HG02970 (cell line): ENCODE data around the gene APOBEC3G.

Experiments used
- ATAC-seq: cut with Tn5 transposase; IDR thresholded peaks from one replicate; pipeline ENCODE4 v1.9.1; 2021; ENCODE audit warnings: mild to moderate bottlenecking, moderate library complexity, moderate number of reproducible peaks; ENCODE audit not compliant: unreplicated experiment, low FRiP score

Gene APOBEC3G

DNA sequence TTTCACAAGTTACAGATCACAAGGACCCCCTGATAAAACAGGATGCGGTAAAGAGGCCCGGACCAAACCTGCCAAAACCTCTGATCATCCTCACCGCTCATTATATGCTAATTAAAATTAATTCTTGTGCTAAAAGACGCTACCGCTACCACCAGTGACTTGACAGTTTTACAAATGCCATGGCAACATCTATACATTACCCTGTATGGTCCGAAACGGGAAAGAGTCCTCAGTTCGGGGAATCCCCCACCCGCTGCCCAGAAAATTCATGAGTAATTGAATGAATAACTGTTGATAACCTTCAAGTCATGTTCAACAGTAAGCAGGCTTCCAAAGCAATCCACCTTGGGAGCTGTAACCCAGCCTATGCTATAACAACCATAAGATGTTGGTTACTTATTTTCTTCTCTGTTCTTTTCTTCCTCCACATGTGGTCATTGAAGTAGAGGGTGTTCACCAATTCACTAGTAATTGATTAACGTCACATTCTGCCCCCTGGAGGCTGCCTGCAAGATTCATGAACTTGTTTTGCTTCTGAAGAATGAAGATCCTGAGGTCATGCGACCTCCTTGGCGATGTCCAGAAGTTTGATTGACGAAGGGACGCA, 40.6 kb downstream of the APOBEC3G start:
- ATAC-seq: no peak

DNA sequence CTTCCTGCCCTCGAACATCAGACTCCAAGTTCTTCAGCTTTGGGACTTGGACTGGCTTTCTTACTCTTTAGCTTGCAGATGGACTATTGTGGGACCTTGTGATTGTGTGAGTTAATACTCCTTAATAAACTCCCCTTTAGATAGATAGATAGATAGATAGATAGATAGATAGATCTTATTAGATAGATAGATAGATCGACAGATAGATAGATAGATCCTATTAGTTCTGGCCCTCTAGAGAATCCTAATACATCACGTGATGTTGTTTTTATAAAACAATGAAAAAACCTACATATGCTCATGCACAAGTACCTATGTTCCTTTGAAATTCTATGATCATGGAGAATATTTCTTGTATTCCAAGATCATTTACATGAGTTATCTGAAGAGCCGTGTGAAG, 43.9 kb downstream of the APOBEC3G start:
- no peak for ATAC-seq

- ATAC-seq: no peak
These were observed 45.8 kb downstream of the APOBEC3G start for GRCh38 chr22:39122772-39123470.

DNA sequence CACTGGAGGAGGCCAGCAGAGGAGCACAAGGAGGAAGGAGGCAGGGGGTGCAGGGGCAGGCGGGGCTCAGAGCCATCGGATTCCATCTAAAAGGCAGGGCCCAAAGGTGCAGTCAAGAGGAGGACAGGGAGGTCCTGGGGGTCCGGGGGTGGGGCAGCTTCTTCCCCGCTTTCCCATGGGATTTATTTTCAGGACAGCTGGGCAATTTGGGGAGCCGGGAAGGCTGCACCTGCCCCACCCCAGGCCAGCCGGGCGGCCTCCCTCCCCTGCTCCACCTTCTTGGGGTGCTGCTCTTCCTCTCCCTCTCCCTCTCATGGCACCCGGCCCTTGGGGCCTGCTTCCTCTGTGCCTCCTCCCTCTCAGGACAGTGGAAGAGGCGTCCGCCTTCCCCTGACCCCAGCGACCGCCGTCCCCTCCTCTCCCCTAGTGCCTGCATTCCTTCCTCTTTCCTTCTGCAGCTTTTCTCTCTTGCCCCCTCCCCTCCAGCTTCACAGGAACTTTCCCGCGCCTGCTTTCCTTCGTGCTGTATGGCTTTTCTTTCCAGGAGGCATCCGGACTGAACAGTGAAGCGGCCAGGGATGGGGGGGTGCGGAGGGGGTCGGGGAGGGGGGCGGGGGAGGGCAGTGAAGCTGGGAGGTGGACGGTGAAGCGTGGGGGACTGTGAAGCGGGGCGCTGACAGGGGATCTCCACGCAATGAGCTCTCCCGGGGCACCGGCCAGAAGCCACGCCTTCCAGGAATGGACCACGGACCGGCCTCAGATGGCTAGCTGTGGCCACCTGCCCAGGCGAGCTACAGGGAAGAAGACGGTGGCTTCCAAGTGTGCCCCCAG, 46.9 kb downstream of the APOBEC3G start:
- ATAC-seq: no peak

DNA sequence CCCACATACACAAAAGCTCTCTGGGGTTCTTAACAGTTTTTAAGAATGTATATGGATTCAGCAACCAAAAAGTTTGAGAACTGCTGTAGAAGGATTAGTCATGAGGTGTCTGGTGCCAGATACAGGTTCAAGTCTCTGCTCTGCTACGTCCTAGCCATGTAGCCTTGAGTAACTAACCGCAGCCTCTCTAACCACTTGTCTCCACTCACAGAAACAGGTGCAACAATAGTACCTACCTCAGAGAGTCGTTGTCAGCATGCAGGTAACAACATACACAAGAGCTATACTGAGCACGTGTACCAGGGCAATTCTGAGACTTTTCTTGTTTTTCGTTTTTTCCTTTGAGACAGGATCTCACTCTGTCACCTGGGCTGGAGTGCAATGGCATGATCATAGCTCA, 48.5 kb downstream of the APOBEC3G start:
- no peak for ATAC-seq

DNA sequence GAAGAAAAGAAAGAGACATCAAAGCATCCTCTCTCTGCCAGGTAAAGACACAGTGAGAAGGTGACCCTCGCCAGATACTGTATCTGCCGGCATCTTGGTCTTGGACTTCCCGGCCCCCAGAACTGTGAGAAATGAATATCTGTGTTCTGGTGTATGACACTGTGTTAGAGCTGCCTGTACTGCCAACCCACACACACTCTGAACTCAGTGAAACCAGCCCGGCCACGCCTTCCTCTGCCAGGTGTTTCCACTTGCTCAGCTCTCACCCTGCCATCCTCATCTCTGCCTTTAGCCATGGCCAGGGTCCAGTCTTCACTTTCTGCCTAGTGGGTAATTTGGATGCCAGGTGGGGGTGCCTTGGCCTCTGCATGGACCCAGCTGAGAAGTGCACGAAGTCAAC, 51.4 kb downstream of the APOBEC3G start:
- no peak for ATAC-seq

DNA sequence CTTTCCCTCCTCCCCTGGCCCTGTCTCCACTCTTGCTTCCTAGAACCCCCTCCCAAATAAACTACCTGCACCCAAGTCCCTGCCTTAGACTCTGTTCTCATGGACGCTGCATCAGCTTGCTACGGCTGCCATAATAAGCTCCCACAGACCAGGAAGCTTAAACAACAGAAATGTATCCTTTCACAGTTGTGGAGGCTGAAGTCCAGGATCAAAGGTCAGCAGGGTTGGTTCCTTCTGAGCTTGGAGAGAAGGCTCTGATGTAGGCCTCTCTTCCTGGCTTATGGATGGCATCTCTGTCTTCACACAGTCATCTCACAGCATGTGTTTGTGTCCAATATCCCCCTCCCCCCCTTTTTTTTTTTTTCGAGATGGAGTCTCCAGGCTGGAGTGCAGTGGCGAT, 52.0 kb downstream of the APOBEC3G start:
- no peak for ATAC-seq

- no peak for ATAC-seq
These were observed 52.7 kb downstream of the APOBEC3G start for GRCh38 chr22:39129746-39130145.

GRCh38 chr22:39130152-39130704, 53.2 kb downstream of the APOBEC3G start:
- no peak for ATAC-seq

DNA sequence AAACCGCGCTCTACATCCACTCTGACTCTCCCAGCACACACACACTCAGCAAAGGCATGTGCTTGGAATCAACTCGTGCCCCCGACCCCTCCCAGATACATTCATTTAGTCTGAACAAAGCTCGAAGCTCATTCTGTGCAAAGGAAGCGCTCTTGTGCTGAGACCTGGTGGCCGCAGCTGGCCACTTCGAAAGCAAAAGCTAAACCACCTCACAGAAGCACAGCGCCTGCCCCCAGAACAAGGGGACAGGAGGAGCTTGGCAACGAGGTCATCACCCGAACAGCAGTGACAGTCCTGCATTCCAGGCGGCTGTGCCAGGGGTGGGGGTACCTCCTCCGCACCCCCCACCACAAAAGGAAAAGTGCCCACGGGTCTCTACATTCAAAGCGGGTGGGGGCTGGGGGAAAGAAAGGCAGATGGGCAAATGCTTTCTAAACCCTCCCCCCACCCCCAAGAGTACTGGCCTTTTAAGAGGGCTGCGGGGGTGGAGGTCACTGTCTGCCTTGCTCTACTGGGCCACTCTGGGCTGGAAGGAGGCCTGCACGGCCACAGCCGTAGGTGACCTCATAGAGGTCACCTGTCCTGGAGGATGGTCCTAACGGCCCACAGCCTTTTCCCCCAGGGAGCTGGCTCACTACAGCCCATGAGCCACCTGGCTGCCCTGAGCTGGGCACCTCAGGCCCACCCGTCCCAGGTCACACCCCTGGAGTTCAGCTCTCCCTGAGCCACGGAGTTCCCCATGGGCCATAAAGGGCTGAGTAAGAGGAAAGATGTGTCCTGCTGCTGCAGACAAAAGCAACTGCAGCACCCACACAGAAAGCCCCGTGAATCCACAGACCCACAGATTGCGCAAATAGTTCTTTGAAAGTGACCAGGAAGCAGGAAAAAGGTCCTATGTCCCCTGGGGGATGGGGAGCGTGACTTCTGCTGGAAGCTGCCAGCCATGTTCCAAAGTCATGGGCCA, 54.1 kb downstream of the APOBEC3G start:
- no peak for ATAC-seq

DNA sequence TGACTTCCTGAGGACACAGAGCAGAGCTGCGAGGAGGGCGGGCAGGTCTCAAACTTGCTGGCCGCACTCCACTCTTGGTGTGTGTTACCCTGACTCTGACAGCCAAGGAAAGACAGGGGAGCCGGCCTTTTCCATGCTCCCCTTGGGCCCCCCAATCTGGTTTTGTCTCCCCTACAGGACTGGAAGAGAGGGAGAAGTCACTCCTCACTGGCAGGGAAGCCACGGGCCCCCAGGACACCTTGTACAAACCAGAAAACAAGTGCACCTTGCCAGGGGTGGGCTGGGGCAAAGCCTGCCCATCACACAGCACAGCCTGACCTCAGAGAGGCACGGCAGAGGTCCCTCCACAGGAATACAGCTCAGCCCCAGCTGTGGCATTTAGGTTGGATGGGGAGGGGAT, 55.2 kb downstream of the APOBEC3G start:
- no peak for ATAC-seq

- ATAC-seq: no peak
These were observed 55.9 kb downstream of the APOBEC3G start for GRCh38 chr22:39132871-39133524.

DNA sequence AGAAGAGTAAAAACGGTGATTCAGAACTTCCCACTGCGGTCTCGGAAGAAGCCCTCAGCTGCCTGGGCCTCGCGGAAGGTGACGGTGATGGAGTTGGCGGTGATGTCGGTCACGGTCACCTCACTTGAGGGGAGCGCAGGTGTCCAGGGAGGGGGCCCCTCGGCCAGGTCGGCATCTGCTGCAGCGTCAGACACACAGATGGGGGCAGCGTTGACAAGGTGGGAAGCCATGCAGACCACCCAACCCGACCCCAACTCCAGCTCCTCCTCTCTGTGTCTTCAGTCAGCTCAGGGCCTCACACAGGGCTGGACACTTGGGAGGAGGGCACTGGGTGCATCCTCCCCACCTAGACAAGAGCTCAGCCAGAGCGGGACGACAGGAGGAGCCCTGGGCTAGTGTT, 56.8 kb downstream of the APOBEC3G start:
- no peak for ATAC-seq

DNA sequence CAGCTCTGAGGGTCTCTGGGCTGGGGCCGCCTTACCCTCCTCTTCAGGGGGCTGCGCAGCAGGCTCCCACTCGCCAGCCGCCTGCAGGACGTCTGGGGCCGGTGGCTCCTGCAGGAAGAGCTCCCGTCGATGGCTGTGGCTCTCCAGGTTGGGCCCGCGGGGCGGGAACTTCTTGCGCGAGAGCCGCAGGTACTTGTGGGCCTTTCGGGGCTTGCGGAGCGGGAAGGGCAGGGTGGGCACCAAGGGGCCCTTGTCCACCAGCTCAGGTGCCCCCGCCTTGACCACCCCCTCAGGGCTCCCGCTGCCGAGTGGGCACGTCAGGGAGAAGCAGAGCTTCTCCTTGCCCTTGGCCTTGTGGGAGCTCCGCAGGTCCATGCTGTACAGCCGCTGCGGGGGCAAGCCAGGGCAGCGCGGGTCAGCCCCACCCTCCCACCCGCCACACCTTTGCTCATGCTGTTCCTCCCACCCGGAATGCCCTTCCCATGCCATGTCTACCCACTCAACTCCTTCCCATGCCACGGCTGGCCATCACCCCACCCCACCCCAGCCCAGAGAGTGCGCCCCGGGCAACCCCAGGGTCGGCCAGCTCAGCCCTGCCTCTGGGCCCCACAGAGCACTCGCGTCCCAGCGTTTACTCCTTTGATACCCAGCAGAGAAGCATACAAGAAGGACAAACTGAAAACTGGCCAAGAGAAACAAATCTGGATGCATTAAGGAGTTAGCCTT, 57.5 kb downstream of the APOBEC3G start:
- no peak for ATAC-seq

GRCh38 chr22:39135092-39135896, 58.2 kb downstream of the APOBEC3G start:
- ATAC-seq: no peak

- no peak for ATAC-seq
These were observed 59.2 kb downstream of the APOBEC3G start for GRCh38 chr22:39136317-39136716.
